ENCODE results near the gene NONO. TPM values are rescaled to one million over a fixed set of nuclear protein-coding genes. Genes with fewer than 3 reads are reported as not detected.
A peak's percentile ranks its signal among the peaks of the same experiment; 100 is the strongest.

The NONO gene
- total RNA-seq, 1 experiment from 2014 or later, result 514 TPM

DNA sequence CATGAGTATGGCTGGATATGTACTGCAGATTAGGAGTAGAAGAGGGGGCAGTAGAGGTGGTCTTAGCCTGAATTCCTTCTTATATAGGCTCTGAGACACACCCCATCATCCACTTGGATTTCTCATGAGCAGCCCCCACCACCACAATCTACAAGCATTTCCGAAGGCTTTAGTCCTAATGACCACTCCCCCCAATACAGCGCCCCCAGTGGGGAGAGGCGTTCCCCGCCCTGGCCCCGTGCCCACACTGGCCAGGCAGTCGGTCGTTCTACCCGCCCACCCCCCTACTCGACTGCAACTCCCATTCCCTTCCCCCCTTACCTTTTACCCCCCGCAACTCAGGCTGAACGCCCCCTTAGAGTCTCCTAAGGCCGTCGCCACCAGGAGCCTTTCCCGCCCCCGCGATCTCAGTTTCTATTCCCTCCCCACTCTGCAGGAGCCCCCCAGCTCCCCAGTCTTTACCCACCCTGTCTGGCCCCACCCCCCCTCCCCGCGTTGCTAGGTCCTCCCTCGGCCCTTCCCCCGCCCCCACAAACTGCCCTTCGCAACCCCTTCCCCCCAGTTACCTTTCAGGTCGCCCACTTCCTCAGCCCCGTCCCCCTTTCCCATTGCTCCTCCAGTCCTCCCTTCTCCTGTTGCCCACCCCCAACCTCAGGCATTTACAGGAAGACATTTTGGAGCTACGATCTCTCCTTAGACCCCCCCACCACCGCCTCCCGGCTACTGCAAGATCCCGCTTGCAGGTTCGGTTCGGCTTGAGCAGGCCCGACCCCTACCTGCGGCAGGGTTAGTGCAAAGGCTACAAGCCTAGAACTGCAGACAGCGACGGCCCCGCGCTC lies 30.0 kb upstream of the NONO start:
- no peaks in the 10 kb centered on the region for H3K36me3 ChIP-seq (ENCODE audit: low read depth, low read length)
- no peak overlapping the region for H3K27ac ChIP-seq (ENCODE audit: low read length)
- CTCF ChIA-PET, result interaction anchor here (0.8 kb wide), 1 partner anchor 113 kb away, joined by 10 read pairs; the partner anchor contains the start of gene TAF1
- no peak for ATAC-seq
- peak overlapping the region; percentile 99 for H3K4me2 ChIP-seq (ENCODE audit: low read length)
- BruUV-seq (replicated peaks), result no TSS peak
- no peaks in the 10 kb centered on the region for H3K9me3 ChIP-seq (ENCODE audit: low read length)
- peaks cover 12% of the 10 kb centered on the region for H3K79me2 ChIP-seq (ENCODE audit: low read length)
- H3K9me2 ChIP-seq (replicated peaks; ENCODE audit: low read length), result no peaks in the 10 kb centered on the region
- intact Hi-C loops (cut with micrococcal nuclease), result loop anchor here (1.0 kb wide), 2 partner anchors 30 to 113 kb away; partner anchors contain the start of genes NONO and TAF1
- peak overlapping the region; percentile 99 for H2AFZ ChIP-seq (ENCODE audit: low read length)
- H3K4me3 ChIP-seq (ENCODE audit: low read length), result peak overlapping the region; percentile 99
- no peak for TF ChIP-seq EZH2phosphoT487 (IDR thresholded peaks at IDR 0.05; ENCODE audit: borderline replicate concordance, low read length)
- TF ChIP-seq, protein P1, sequence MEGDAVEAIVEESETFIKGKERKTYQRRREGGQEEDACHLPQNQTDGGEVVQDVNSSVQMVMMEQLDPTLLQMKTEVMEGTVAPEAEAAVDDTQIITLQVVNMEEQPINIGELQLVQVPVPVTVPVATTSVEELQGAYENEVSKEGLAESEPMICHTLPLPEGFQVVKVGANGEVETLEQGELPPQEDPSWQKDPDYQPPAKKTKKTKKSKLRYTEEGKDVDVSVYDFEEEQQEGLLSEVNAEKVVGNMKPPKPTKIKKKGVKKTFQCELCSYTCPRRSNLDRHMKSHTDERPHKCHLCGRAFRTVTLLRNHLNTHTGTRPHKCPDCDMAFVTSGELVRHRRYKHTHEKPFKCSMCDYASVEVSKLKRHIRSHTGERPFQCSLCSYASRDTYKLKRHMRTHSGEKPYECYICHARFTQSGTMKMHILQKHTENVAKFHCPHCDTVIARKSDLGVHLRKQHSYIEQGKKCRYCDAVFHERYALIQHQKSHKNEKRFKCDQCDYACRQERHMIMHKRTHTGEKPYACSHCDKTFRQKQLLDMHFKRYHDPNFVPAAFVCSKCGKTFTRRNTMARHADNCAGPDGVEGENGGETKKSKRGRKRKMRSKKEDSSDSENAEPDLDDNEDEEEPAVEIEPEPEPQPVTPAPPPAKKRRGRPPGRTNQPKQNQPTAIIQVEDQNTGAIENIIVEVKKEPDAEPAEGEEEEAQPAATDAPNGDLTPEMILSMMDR (conservative IDR thresholded peaks at IDR 0.05; ENCODE audit: low read depth, low read length), result peak; percentile 55
- no peak for TF ChIP-seq EZH2 (IDR thresholded peaks at IDR 0.05; ENCODE audit: low read length, unreplicated experiment)
- POLR2A ChIA-PET (ENCODE audit: unreplicated experiment), result interaction anchor here (0.6 to 1.2 kb wide), 2 partner anchors 30 to 99 kb away, joined by 6 read pairs; partner anchors contain the start of gene NONO
- peak; percentile 51 for DNase-seq
- H3K27me3 ChIP-seq (ENCODE audit: low read length), result no peaks in the 10 kb centered on the region
- no peaks in the 10 kb centered on the region for H4K20me1 ChIP-seq (ENCODE audit: low read length)
- H3K9ac ChIP-seq (ENCODE audit: low read length), result peak overlapping the region; percentile 81
- H3K4me1 ChIP-seq (ENCODE audit: insufficient read depth, low read length), result peaks cover 17% of the 10 kb centered on the region
- no peaks in the 10 kb centered on the region for H3F3A ChIP-seq (ENCODE audit: low read length, unreplicated experiment)

DNA sequence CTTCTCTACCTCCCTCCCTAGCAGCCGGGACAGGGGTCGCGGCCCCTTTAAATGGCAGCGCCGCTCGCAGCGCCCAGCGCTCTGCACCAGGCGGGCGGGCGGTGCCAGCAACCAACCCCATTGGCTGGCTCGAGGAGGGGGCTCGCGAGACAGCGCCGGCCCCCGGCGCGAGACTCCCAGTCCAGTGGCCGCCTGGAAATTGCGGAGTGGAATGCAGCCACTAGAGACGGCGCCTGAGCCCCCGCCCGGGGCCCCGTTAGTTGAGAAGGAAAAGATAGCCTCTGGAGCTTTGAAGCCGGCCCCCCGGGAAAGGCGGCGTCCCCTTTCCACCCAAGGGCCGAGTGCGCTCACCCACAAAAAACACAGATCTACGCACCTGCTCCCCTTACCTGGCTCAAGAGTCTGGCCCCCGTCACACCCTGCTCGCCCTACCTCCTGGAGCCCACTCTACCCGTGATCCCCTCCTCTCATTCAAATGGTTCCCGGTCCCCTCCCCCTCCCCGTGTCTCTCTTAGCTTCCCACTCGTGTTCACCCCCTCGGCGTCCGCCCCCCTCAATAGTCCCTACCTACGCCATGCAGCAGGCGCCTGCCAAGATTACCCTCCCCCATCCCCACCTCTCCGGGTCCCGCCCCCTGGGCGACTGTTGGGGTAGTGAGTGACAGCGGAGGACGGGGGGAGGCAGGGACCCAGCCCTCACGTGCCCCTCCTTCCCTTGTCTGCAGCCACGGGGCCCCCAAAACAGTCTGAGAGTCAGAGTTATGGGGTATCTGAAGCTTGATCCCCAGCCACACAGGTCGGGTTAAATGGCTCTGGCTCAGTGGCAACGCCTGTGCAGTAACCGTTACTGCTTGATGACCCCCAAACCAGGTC lies 29.1 kb upstream of the NONO start, which contains the start of gene ZMYM3:
TSS of gene ZMYM3 (minus strand) at position 49 of the 872 bp plus-strand sequence. CDS start 885 bp downstream, outside the sequence.
- TF ChIP-seq, protein P1 (conservative IDR thresholded peaks at IDR 0.05; ENCODE audit: low read depth, low read length), result no peak
- no peak for TF ChIP-seq EZH2 (IDR thresholded peaks at IDR 0.05; ENCODE audit: low read length, unreplicated experiment)
- TF ChIP-seq EZH2phosphoT487 (IDR thresholded peaks at IDR 0.05; ENCODE audit: borderline replicate concordance, low read length), result no peak
- no peaks in the 10 kb centered on the region for H3K36me3 ChIP-seq (ENCODE audit: low read depth, low read length)
- H3K9me3 ChIP-seq (ENCODE audit: low read length), result no peaks in the 10 kb centered on the region
- no peaks in the 10 kb centered on the region for H3F3A ChIP-seq (ENCODE audit: low read length, unreplicated experiment)
- peak within 1 kb of the TSS; percentile 81 for H3K9ac ChIP-seq (ENCODE audit: low read length)
- peak within 1 kb of the TSS; percentile 99 for H2AFZ ChIP-seq (ENCODE audit: low read length)
- no peaks in the 10 kb centered on the region for H3K9me2 ChIP-seq (replicated peaks; ENCODE audit: low read length)
- DNase-seq (peak; percentile 85), ATAC-seq (peak; percentile 85)
- BruUV-seq (replicated peaks), result no TSS peak
- H3K27ac ChIP-seq (ENCODE audit: low read length), result no peak within 1 kb of the TSS
- intact Hi-C loops (cut with micrococcal nuclease), result loop anchor here (1.0 kb wide), 2 partner anchors 29 to 112 kb away; partner anchors contain the start of genes NONO and TAF1
- POLR2A ChIA-PET (ENCODE audit: unreplicated experiment), result interaction anchor here (0.8 to 1.2 kb wide), 2 partner anchors 29 to 112 kb away, joined by 6 to 8 read pairs; partner anchors contain the start of genes NONO and TAF1
- peaks cover 12% of the 10 kb centered on the region for H3K79me2 ChIP-seq (ENCODE audit: low read length)
- H4K20me1 ChIP-seq (ENCODE audit: low read length), result no peaks in the 10 kb centered on the region
- H3K4me2 ChIP-seq (ENCODE audit: low read length), result peak within 1 kb of the TSS; percentile 99
- peak within 1 kb of the TSS; percentile 99 for H3K4me3 ChIP-seq (ENCODE audit: low read length)
- CTCF ChIA-PET, result interaction anchor here (0.8 kb wide), 2 partner anchors 29 to 112 kb away, joined by 4 to 10 read pairs; partner anchors contain the start of genes NONO and TAF1
- no peaks in the 10 kb centered on the region for H3K27me3 ChIP-seq (ENCODE audit: low read length)
- H3K4me1 ChIP-seq (ENCODE audit: insufficient read depth, low read length), result peaks cover 17% of the 10 kb centered on the region

Measured in PC-3 (cell line).